Measurements from ENCODE around the gene PRRC2B.
A peak's percentile ranks its signal among the peaks of the same experiment; 100 is the strongest.
"Not testable (repeated sequence)": the region's sequence is repeated elsewhere in the genome, so short reads cannot be mapped to it uniquely, and the experiment has no call there.

PRRC2B gene

DNA sequence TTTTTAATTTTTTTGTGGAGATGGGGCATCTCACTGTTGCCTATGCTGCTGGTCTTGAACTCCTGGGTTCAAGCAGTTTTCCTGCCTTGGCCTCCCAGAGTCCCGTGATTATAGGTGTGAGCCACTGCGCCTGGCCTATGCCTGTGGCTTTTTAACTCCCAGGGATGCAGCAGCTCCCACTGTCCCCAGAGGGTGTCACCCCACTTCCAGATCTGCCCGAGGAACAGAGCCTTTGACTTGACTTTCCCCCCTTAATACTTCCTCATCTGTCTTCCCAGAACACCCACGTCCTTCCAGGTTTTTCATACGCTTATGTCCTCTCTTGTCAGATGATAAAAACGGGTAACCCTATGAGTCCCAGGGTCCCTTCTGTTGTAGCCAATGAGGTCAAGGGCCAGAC is 7.6 kb upstream of the PRRC2B start:
- no peak for DNase-seq (ENCODE audit: low read depth)

- DNase-seq (ENCODE audit: low read depth): no peak
Observed at GRCh38 chr9:131387394-131387793, 6.5 kb upstream of the PRRC2B start.

DNA sequence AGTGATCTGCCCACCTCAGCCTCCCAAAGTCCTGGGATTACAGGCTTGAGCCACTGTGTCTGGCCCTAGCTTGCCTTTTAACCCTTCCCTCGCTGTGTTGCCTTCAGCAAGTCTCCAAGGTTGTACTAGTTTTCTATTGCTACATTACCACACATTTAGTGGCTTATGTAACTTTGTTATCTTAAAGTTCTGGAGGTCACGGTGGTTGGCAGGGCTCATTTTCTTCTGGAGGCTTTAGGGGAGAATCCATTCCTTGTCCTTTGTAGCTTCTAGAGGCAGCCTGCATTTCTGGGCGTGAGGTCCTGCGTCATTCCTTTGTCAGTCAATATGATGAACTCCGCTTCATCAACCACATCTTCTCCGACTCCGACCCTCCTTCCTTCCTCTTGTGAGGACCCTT is 2.9 kb upstream of the PRRC2B start:
- no peak for DNase-seq (ENCODE audit: low read depth)

GRCh38 chr9:131391504-131391903 is 2.4 kb upstream of the PRRC2B start:
- DNase-seq (ENCODE audit: low read depth): no peak

DNA sequence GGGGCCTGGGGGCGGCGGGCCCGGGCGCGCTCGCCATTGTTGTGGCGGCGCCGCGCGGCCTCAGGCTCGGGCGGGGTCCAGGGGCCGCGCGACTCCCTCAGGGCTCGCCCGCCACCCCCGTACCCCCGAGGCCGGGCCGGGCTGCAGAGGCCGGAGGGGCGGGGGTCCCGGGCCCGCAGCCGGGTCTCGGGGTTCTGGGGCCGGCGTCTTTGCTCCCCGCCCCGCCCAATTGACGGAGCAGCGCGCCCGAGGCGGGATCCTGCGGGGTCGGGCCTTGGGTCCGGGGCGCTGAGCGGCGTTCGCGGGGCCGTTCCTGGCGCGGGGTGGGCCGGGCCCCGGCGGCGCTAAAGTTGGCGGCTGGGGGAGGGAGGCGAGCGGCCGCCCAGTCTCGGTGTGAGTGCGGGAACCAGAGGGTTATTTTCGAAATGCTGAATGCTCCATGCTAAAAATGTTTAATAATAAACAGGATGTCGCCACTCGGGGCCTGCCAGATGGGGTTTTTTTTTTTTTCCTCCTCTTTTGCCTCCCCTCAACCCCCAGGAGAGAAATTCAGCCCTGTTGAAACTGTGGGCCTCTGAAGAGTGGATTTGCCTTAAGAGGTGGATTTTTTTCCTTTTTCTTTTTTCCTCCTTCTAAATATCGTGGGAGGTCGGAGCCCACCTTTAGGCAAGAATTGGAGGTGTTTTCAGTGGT is 724 bp downstream of the PRRC2B start:
- DNase-seq (ENCODE audit: low read depth): no peak

DNA sequence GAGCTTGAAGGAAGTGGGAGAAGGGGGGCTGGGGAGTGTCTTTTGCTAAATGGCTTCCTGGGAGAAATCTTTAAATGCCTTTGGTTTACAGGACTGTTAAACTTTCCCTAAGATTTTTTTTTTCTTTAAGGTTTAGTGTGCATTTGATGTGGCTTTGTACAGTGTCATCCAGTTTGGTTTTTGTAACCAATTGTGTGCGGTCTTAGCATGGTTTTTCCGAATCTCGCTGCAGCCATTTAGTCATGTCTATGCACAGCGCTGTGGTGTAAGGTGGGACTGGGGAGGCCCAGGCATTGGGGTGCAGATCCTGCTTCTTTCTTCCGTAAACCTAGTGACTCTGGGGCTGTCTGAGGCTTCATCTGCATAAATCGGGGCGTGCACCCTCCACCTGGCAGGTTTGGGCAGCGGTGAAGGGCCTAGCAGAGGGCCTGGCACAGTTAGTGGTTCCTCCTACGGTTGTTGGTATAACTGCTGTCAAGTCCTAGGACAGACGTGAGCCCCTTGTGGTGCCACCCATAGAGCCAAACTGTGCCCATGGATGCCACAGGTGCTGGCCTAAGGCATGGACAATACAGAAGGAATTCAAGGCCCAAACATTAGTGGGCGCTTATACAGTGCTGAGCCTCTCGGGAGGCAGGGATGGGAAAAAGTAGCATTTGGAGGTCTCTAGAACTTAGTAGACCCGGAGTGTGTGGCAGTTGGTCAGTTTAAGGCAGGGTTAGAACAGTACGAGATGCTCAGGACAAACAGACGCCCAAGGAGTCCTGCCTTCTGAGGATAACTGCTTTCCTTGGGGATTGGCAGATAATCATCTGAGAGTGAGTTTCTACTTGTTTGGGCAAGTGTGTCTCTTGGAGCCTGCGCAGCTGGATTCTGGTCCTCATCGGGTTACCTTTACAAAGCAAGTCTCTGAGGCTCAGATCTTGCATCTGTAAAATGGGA is 1.5 kb downstream of the PRRC2B start:
- DNase-seq (ENCODE audit: low read depth): peak; percentile 58

- DNase-seq (ENCODE audit: low read depth): not testable (repeated sequence)
Observed at GRCh38 chr9:131396099-131396479, 2.2 kb downstream of the PRRC2B start.

- no peak for DNase-seq (ENCODE audit: low read depth)
Observed at GRCh38 chr9:131396626-131397025, 2.7 kb downstream of the PRRC2B start.

GRCh38 chr9:131397100-131397790 is 3.4 kb downstream of the PRRC2B start:
- DNase-seq (ENCODE audit: low read depth): no peak

DNA sequence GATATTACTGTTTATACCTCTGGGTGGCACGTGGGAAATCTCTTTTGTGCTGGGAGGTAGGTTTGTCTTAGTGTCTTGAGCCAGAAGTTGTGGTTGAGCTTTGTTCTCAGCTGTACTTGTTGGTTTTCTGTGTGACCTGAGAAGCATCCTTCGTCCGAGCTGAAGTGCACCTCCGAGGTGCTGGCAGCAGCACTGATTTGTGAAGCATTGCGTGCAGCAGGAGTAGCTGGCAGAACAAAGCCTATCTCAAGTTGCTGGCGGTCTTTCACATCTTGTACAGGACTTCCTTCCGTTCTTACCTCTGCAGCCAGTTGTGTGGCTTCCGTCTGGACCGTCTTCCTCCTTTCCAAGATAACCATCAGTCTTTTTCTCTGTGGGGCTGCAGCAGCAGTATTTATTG is 4.3 kb downstream of the PRRC2B start:
- no peak for DNase-seq (ENCODE audit: low read depth)

DNA sequence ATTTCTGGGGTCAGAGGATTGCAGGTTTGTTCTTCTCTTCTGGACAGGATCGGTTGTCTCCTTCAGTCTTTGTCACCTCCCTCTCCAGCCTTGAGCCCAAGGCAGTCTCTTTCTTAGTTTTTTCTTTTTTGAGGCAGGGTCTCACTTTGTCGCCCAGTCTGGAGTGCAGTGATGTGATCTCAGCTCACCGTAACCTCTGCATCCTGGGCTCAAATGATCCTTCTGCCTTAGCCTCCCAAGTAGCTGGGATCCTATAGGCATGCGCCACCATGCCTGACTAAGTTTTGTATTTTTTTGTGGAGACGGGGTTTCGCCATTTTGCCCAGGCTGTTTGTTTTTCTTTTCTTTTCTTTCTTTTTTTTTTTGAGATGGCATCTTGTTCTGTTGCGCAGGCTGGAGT is 6.1 kb downstream of the PRRC2B start:
- DNase-seq (ENCODE audit: low read depth): no peak

- DNase-seq (ENCODE audit: low read depth): no peak
Observed at GRCh38 chr9:131400627-131401026, 6.7 kb downstream of the PRRC2B start.

DNA sequence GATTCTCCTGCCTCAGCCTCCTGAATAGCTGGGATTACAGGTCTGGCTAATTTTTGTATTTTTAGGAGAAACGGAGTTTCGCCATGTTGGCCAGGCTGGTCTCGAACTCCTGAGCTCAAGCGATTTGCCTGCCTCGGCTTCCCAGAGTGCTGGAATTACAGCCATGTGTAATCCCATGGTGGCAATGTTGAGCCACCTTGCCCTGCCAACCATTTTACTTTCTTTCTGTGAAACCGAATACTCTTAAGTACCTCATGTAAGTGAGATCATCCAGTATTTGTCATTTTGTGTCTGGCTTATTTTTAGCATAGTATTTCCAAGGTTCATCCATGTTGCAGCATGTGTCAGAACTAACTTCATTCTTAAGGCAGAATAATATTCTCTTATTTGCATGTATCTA is 8.2 kb downstream of the PRRC2B start:
- DNase-seq (ENCODE audit: low read depth): no peak

DNA sequence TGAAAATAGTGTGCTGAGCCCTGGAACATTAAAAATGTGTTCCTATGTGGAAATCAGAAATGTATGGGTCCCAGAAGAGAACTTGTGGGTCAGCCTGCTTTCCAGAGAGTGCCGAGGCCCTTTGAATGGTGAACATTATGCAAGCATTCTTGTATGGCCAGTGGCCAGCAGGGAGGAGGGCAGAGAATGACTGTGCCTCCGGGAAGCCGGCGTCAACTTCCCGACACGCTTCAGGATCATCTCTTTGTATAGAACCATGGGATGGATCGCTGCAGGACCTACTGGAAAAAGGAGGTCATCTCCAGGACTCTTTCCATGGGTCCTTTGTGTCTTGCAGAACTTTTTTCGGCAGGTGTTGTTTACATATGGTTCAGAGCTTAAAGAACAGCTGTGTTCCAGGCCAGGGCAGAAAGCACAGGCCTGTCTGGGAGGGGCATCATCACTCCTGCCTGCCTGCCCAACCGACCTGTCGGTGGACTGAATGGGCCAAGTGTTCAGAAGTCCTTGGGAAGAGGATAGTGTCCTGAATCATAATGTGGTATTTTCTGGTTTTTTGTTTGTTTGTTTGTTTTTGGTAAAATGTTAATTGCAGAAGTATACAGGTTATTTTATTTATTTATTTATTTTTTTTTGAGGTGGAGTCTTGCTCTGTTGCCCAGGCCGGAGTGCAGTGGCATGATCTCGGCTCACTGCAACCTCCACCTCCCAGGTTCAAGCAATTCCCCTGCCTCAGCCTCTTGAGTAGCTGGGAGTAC is 9.0 kb downstream of the PRRC2B start:
- no peak for DNase-seq (ENCODE audit: low read depth)

DNA sequence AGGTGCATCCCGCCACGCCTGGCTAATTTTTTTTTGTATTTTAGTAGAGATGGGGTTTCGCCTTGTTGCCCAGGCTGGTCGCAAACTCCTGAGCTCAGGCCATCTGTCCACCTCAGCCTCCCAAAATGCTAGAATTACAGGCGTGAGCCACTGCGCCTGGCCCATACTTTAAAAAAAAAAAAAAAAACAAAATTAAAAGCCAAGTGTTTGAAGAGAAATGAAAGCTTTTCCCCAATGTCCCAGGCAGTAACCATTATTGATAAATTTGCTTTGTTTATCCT is 9.5 kb downstream of the PRRC2B start:
- no peak for DNase-seq (ENCODE audit: low read depth)

GRCh38 chr9:131404581-131404980 is 10.7 kb downstream of the PRRC2B start:
- no peak for DNase-seq (ENCODE audit: low read depth)

- no peak for DNase-seq (ENCODE audit: low read depth)
Observed at GRCh38 chr9:131404987-131405386, 11.1 kb downstream of the PRRC2B start.

DNA sequence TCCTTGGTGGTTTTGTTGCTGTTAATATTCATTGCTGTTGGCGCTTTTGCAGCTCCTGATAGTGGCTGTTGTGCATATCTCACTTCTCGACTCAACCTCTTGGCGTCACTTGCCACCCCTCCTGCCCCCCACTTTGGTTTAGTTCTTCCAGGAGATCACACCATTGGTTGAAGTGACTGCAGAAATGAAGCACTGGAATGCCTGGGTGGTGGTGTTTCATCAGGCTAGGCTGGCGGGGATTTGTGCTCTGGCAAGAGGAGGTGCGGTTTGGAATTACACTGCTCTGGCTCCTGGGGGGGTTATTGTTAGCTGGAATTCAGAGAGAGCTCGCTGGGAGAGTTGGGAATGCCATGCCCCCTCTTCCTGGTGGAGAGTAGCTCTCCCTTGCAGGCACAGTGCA is 11.5 kb downstream of the PRRC2B start:
- no peak for DNase-seq (ENCODE audit: low read depth)

DNA sequence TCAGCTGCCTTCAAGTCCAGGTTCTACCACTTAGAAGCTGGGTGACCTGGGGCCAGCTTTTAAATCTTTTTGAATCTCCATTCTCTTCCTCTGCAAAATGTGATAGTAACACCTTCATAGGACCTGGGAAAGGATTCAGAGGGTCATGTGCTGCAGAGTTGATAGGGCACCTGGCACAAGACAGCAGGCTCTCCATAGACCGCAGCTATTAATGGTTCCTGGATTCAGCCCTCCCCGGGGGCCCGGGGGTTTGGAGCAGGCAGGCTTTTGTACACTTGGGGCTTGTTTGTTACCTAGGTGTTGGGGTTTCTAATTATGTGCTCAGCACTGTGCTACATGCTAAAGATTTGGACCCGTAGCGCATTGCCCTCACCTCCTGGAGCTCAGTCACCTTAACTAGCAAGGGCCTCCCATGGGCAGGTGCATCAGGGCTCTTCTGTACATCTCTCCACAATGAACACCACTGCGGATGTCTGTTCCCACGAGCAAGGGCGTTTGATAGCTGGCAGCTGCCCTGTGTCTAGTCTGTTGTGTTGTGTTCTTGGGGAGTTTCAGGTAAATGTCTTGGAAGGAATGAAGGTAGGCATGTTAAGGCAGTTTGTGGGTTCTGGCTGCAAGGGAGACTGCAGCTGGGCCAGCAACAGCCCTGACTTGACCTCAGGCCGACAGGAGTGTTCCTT is 12.1 kb downstream of the PRRC2B start:
- no peak for DNase-seq (ENCODE audit: low read depth)

DNA sequence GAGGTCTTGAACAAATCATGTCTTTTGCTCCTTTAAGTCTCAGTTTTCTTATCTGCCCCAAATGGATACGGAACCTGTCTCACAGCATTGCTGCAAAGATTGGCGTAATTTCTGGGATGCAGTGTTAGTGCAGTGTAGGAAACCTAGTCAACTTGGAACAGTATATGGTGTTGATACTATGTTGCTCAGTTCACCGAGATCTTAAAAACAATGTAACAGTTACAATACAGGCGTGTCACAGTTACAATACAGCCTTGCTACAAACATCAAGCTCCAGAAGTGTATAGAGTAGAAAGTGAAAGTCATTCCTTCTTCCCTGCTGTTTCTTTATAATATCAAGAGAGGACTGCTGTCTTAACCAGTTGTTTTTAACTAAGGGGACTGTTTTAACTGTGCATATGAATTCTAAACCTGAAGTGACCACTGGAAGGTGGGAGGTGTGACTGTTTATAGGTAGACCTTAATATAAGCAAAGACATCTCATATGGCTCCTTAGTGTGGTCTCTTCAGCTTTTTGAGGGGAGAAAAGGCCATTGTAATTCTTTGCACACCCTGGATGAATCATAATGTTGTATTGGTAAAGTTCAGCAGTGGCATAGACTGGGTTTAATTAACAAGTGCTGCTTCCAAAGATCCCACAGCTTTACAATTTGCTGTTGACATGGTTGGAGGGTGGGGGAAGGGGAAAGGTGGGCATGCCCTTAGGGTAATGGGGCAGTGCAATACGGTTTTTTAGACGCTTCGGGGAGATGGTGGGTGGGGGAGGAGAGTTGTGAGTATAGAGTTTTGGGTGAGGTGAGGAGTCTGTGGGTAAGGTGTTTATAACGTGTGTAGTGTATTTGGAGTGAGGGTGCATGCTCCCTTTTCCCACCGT is 12.9 kb downstream of the PRRC2B start:
- no peak for DNase-seq (ENCODE audit: low read depth)

DNA sequence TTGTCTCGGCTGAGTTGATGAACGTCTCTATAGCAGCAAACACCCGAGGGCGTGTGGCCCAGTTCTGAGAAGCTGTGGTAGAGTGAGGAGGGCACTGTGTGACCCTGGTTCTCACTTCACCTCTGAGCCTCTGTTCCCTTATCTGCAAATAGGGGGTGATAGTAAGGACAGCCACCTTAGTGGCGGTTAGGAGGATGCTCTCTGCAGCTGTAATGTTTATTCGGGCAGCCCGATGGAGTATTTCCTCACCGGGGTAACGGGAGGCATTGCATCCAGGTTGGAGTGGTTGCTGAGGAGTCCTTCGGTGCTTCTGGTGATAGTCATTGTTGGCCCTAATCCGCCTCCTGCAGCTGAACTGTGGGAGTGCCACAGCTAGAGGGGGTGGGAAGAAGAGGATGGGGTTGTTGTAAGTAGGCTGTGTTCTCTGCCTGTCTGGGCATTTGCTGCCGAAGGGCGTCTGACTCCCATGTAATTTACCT is 13.9 kb downstream of the PRRC2B start:
- DNase-seq (ENCODE audit: low read depth): no peak

All from stimulated activated CD4-positive, alpha-beta T cell treated with anti-CD3 and anti-CD28 coated beads, Interleukin-2, amount 100 ng/mL, for 4 hours (primary cell).